Ishikawa (cell line): Measurements from ENCODE around the gene SVBP.

Source experiments
- EP300 ChIP-seq: IDR thresholded peaks from 2 replicates; pipeline ENCODE4 v1.6.1; 2012; ENCODE audit warnings: borderline replicate concordance
- NFIC ChIP-seq: IDR thresholded peaks from 2 replicates; pipeline ENCODE4 v1.6.1; 2012
- TAF1 ChIP-seq: IDR thresholded peaks from 2 replicates; pipeline ENCODE4 v1.6.1; 2012; ENCODE audit warnings: low read depth, mild to moderate bottlenecking
- ZBTB7A ChIP-seq: IDR thresholded peaks from 2 replicates; pipeline ENCODE4 v1.6.1; 2012; ENCODE audit warnings: low read depth
- TF ChIP-seq, protein P1 (sequence below): IDR thresholded peaks from 2 replicates; pipeline ENCODE4 v1.6.1; 2012
- TF ChIP-seq, protein P2 (sequence below): IDR thresholded peaks from 2 replicates; pipeline ENCODE4 v1.6.1; 2012; ENCODE audit warnings: low read depth, mild to moderate bottlenecking

DNA sequence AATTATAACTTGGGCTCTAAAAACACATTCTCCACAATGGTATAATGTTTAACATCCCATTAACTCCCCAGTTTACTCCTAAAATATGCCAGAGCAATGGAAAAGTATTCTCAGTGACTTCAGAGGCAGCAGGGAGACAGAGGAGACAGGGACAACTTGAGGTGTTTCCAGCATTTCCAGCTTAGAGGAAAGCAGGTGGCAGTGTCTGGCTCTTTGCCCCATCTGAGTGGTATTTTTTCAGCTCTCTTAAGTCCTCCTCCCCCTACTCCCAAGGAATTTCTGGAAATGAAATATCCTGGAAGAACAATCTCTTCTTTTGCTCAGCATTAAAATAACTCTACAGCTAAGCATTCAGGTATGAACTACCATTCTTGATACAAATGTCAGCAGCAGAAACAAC, 11.0 kb downstream of the SVBP start:
- TF ChIP-seq, protein P1, sequence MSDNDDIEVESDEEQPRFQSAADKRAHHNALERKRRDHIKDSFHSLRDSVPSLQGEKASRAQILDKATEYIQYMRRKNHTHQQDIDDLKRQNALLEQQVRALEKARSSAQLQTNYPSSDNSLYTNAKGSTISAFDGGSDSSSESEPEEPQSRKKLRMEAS, result no peak
- TF ChIP-seq ZBTB7A (no peak), EP300 (no peak), TAF1 (no peak), NFIC (no peak)
- TF ChIP-seq, protein P2, sequence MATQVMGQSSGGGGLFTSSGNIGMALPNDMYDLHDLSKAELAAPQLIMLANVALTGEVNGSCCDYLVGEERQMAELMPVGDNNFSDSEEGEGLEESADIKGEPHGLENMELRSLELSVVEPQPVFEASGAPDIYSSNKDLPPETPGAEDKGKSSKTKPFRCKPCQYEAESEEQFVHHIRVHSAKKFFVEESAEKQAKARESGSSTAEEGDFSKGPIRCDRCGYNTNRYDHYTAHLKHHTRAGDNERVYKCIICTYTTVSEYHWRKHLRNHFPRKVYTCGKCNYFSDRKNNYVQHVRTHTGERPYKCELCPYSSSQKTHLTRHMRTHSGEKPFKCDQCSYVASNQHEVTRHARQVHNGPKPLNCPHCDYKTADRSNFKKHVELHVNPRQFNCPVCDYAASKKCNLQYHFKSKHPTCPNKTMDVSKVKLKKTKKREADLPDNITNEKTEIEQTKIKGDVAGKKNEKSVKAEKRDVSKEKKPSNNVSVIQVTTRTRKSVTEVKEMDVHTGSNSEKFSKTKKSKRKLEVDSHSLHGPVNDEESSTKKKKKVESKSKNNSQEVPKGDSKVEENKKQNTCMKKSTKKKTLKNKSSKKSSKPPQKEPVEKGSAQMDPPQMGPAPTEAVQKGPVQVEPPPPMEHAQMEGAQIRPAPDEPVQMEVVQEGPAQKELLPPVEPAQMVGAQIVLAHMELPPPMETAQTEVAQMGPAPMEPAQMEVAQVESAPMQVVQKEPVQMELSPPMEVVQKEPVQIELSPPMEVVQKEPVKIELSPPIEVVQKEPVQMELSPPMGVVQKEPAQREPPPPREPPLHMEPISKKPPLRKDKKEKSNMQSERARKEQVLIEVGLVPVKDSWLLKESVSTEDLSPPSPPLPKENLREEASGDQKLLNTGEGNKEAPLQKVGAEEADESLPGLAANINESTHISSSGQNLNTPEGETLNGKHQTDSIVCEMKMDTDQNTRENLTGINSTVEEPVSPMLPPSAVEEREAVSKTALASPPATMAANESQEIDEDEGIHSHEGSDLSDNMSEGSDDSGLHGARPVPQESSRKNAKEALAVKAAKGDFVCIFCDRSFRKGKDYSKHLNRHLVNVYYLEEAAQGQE, result no peak
